ENCODE results near the gene PPP4R4. TPM values are rescaled to one million over a fixed set of nuclear protein-coding genes. Genes with fewer than 3 reads are reported as not detected.

Gene PPP4R4
- total and polyA plus RNA-seq, 2 of the 4 experiments (the other 2 are of a cell fraction), result 0.17 to 0.36 TPM

- no peak overlapping the region for H3K4ac ChIP-seq (ENCODE audit: low read depth, low read length)
- no peak overlapping the region for H3K14ac ChIP-seq (replicated peaks; ENCODE audit: low read depth, low read length)
- POLR2A ChIA-PET (ENCODE audit: unreplicated experiment), result no interaction called here
- no peak overlapping the region for H4K91ac ChIP-seq (ENCODE audit: insufficient read depth, low read depth, low read length)
- 52% methylated on average over 5 of the region's 8 CpGs; no CpG with 5 or more reads in 1 of the 2 experiments for WGBS, 2 experiments (ENCODE audit: extremely low coverage in 2 of 2, insufficient read length in 1 of 2)
- CTCF ChIA-PET, result no interaction called here
- H3K9me1 ChIP-seq (ENCODE audit: insufficient read depth, low read length), result no peaks in the 10 kb centered on the region
- H3K27me3 ChIP-seq (ENCODE audit: control insufficient read depth, insufficient read depth, low read length), result no peaks in the 10 kb centered on the region
- no peak for ATAC-seq (ENCODE audit: low read depth)
- intact Hi-C loops (cut with micrococcal nuclease), result no loop called here
- no TSS peak for BruUV-seq (replicated peaks)
- no peak overlapping the region for H3K4me3 ChIP-seq (ENCODE audit: insufficient read depth, low read depth, low read length)
- no peak overlapping the region for H4K5ac ChIP-seq (ENCODE audit: low read depth, low read length)
- dilution Hi-C loops (cut with HindIII; ENCODE audit: low sequenced_read_pairs, unreplicated experiment), result no loop called here
- no peak overlapping the region for H2BK120ac ChIP-seq (ENCODE audit: low read depth, low read length)
- DNase-seq, result peak; percentile 27
- no peak overlapping the region for H3K9ac ChIP-seq (ENCODE audit: low read depth, low read length)
- H3K56ac ChIP-seq (ENCODE audit: extremely low read depth, insufficient read depth, low read length), result no peak overlapping the region
- no peak overlapping the region for H2BK20ac ChIP-seq (ENCODE audit: low read depth, low read length)
- H3K9me3 ChIP-seq (ENCODE audit: control insufficient read depth, insufficient read depth, low read length), result no peaks in the 10 kb centered on the region; the same call in 1 of the 2 replicates
- H3K4me1 ChIP-seq (ENCODE audit: control insufficient read depth, insufficient read depth, low read length), result no peaks in the 10 kb centered on the region
- H2AK5ac ChIP-seq (ENCODE audit: low read depth, low read length), result no peak overlapping the region
- H3K4me2 ChIP-seq (ENCODE audit: low read depth, low read length), result no peak overlapping the region
- peak overlapping the region; percentile 45 for H2AK9ac ChIP-seq (replicated peaks; ENCODE audit: low read depth, low read length, poor library complexity)
- H3K27ac ChIP-seq (ENCODE audit: insufficient read depth, low read length), result no peak overlapping the region
- no peak overlapping the region for H3K18ac ChIP-seq (ENCODE audit: low read depth, low read length)
- no peak overlapping the region for H4K8ac ChIP-seq (ENCODE audit: low read depth in 2 of 2, low read length in 2 of 2)
- H2BK5ac ChIP-seq (ENCODE audit: low read depth, low read length, poor library complexity, severe bottlenecking), result no peak overlapping the region
- H3K36me3 ChIP-seq (ENCODE audit: control insufficient read depth, insufficient read depth, low read length), result no peaks in the 10 kb centered on the region
- TF ChIP-seq MXI1 (IDR thresholded peaks at IDR 0.05; ENCODE audit: borderline replicate concordance, low read depth, low read length), result no peak
- TF ChIP-seq POLR2A (IDR thresholded peaks at IDR 0.05; ENCODE audit: low read depth, low read length), result no peak
- no peak for TF ChIP-seq RAD21 (IDR thresholded peaks at IDR 0.05; ENCODE audit: low read length)
- no peak for TF ChIP-seq CEBPB (IDR thresholded peaks at IDR 0.05; ENCODE audit: low read depth, low read length)
- TF ChIP-seq RFX5 (IDR thresholded peaks at IDR 0.05; ENCODE audit: low read depth, low read length), result no peak
- no peak for TF ChIP-seq RCOR1 (IDR thresholded peaks at IDR 0.05; ENCODE audit: insufficient replicate concordance, low read length)
- no peak for TF ChIP-seq ELK1 (IDR thresholded peaks at IDR 0.05; ENCODE audit: borderline replicate concordance, low read depth, low read length)
- TF ChIP-seq NFE2L2 (IDR thresholded peaks at IDR 0.05; ENCODE audit: low read depth, low read length), result no peak
- TF ChIP-seq SMC3 (IDR thresholded peaks at IDR 0.05; ENCODE audit: low read depth, low read length), result no peak
- TF ChIP-seq CTCF (conservative IDR thresholded peaks at IDR 0.05; ENCODE audit: low read depth, low read length), result no peak
- no peak for TF ChIP-seq CHD1 (IDR thresholded peaks at IDR 0.05; ENCODE audit: low read depth, low read length)
- TF ChIP-seq MAFK (IDR thresholded peaks at IDR 0.05; ENCODE audit: low read depth, low read length), result no peak
- no peak for TF ChIP-seq BHLHE40 (IDR thresholded peaks at IDR 0.05; ENCODE audit: low read depth, low read length)
- no peak for TF ChIP-seq USF2 (IDR thresholded peaks at IDR 0.05; ENCODE audit: low read depth, low read length)
- no peak for TF ChIP-seq MAZ (IDR thresholded peaks at IDR 0.05; ENCODE audit: borderline replicate concordance, low read depth, low read length)
- no peak for TF ChIP-seq FOS (IDR thresholded peaks at IDR 0.05; ENCODE audit: low read depth, low read length)
- no peak overlapping the region for H2BK15ac ChIP-seq (ENCODE audit: low read depth, low read length)
- H3K79me1 ChIP-seq (ENCODE audit: low read depth in 1 of 2, low read length in 2 of 2), result no peaks in the 10 kb centered on the region
- no peaks in the 10 kb centered on the region for H4K20me1 ChIP-seq (ENCODE audit: insufficient read depth, low read length)
- H3K23ac ChIP-seq (ENCODE audit: low read depth, low read length), result no peak overlapping the region
- in situ Hi-C loops (cut with MboI; ENCODE audit: low sequenced_read_pairs), result no loop called here
- no peak overlapping the region for H2AFZ ChIP-seq (replicated peaks; ENCODE audit: low read length, poor library complexity)
These were observed 140.0 kb downstream of the PPP4R4 start for GRCh38 chr14:94313991-94314655.

All from IMR-90 (cell line).